Skeletal muscle satellite cell (primary cell): ENCODE results near the gene SFI1.
"Not testable (repeated sequence)": the region's sequence is repeated elsewhere in the genome, so short reads cannot be mapped to it uniquely, and the experiment has no call there.

Source experiments
- H3K27me3 ChIP-seq: 2 replicates; pipeline ENCODE4 v1.7.0; 2013; ENCODE audit warnings: low read length; ENCODE audit not compliant: control insufficient read depth, insufficient read depth
- H3K36me3 ChIP-seq: 2 replicates; pipeline ENCODE4 v1.7.0; 2013; ENCODE audit warnings: mild to moderate bottlenecking, control low read depth, low read length; ENCODE audit not compliant: insufficient read depth
- H3K4me1 ChIP-seq: 2 replicates; pipeline ENCODE4 v1.7.0; 2013; ENCODE audit warnings: low read length; ENCODE audit not compliant: control insufficient read depth, insufficient read depth
- H3K4me2 ChIP-seq: 2 replicates; pipeline ENCODE4 v1.7.0; 2013; ENCODE audit warnings: mild to moderate bottlenecking, low read length
- H3K4me3 ChIP-seq: 2 replicates; pipeline ENCODE4 v1.7.0; 2013; ENCODE audit warnings: low read length
- H3K9ac ChIP-seq: 2 replicates; pipeline ENCODE4 v1.7.0; 2013; ENCODE audit warnings: mild to moderate bottlenecking, low read depth, low read length, moderate library complexity
- H3K9me3 ChIP-seq: replicated peaks from 2 replicates; pipeline ENCODE4 v1.7.0; 2013; ENCODE audit warnings: mild to moderate bottlenecking, control low read depth, low read length

Gene SFI1

GRCh38 chr22:31481129-31481528, 15.2 kb upstream of the SFI1 start:
- Histone ChIP-seq H3K9me3 (no peaks in the 10 kb centered on the region), H3K36me3 (peaks cover 66% of the 10 kb centered on the region), H3K4me3 (no peak overlapping the region), H3K4me2 (no peak overlapping the region), H3K4me1 (no peaks in the 10 kb centered on the region), H3K27me3 (no peaks in the 10 kb centered on the region), H3K9ac (no peak overlapping the region)

DNA sequence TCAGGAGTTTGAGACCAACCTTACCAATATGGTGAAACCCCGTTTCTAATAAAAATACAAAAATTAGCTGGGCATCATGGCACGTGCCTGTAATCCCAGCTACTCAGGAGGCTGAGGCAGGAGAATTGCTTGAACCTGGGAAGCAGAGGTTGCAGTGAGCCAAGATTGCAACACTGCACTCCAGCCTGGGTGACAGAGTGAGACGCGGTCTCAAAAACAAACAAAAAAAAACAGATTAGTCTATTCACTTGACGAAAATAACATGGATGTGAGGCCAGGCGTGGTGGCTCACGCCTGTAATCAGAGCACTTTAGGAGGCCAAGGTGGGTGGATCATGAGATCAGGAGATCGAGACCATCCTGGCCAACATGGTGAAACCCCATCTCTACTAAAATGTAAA, 13.9 kb upstream of the SFI1 start:
- not testable (repeated sequence) for H3K4me2 ChIP-seq
- H3K36me3 ChIP-seq = peaks cover 65% of the 10 kb centered on the region

DNA sequence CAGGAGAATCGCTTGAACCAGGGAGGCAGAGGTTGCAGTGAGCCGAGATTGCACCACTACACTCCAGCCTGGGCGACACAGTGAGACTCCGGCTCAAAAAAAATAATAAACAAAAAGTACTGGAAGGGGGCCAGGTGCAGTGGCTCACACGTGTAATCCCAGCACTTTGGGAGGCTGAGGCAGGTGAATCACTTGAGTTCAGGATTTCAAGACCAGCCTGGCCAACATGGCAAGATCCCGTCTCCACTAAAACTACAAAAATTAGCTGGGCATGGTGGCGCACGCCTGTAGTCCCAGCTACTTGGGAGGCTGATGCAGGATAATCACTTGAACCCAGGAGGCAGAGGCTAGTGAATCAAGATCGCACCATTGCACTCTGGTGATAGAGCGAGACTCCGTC, 10.0 kb upstream of the SFI1 start:
- not testable (repeated sequence) for H3K4me2 ChIP-seq, H3K9me3 ChIP-seq, H3K9ac ChIP-seq, H3K27me3 ChIP-seq, H3K4me3 ChIP-seq
- peaks cover 45% of the 10 kb centered on the region for H3K36me3 ChIP-seq
- peaks cover 19% of the 10 kb centered on the region for H3K4me1 ChIP-seq

More for the DNA sequence above, 13.9 kb upstream of the SFI1 start:
- not testable (repeated sequence) for H3K27me3 ChIP-seq, H3K9me3 ChIP-seq, H3K4me3 ChIP-seq, H3K4me1 ChIP-seq, H3K9ac ChIP-seq

DNA sequence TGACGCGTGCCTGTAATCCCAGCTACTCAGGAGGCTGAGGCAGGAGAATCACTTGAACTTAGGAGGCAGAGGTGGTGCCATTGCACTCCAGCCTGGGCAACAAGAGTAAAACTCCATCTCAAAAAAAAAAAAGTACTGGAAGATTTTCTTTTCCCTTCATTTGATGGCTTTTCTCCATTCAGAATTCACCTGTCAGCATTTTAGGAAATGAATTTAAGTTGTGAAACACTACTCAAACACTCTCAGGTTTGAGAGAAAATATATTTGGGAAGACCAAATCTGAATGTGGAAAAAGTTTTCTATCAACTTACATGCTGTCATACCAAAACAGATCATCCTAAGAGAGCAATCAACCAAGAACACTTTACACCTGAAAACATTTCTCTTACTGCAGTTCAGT, 9.4 kb upstream of the SFI1 start:
- H3K4me1 ChIP-seq = peaks cover 19% of the 10 kb centered on the region
- no peak overlapping the region for H3K4me3 ChIP-seq
- H3K27me3 ChIP-seq = no peaks in the 10 kb centered on the region
- H3K9ac ChIP-seq = no peak overlapping the region
- peaks cover 39% of the 10 kb centered on the region for H3K36me3 ChIP-seq
- H3K9me3 ChIP-seq = no peaks in the 10 kb centered on the region
- no peak overlapping the region for H3K4me2 ChIP-seq

- peaks cover 19% of the 10 kb centered on the region for H3K4me1 ChIP-seq
- peak overlapping the region; percentile 97 for H3K9ac ChIP-seq
- H3K36me3 ChIP-seq = peaks cover 26% of the 10 kb centered on the region
- no peaks in the 10 kb centered on the region for H3K9me3 ChIP-seq
- peak overlapping the region; percentile 85 for H3K4me2 ChIP-seq
- H3K4me3 ChIP-seq = peak overlapping the region; percentile 94
- H3K27me3 ChIP-seq = no peaks in the 10 kb centered on the region
Observed at GRCh38 chr22:31488346-31488883, 7.9 kb upstream of the SFI1 start.

DNA sequence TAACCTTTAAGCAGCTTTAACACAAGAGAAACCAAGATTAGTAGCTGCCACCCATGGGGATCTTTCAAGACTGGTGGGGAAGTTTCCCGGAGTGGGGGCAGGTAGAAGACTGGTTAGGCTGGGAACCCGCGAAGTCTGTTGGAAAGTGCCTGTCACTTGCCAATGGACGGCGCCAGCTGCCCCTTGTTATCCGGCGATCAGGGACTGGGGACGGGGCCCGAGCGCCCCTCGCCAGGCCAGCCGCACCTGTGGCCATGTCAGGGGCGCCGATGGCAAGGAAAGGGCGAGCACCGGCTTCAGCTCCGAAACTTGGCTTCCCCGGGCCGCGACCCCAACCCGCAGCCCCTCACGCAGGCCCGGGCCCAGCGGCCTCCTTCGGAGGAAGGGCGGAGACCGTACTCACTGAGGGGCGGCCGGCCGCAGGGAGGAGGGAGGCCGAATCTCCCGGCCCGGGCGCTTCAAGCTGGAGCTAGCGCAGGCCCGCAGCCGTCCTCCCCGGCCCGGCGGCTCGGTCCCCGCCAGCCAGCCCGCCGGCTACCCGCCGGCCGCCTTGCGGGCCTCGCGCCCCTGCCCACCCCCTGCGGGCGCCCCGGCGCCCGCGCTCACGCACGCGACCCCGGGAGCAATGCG, 7.2 kb upstream of the SFI1 start:
- Histone ChIP-seq H3K27me3 (no peaks in the 10 kb centered on the region), H3K4me3 (peak overlapping the region; percentile 94), H3K9ac (peak overlapping the region; percentile 97), H3K4me2 (peak overlapping the region; percentile 85), H3K9me3 (no peaks in the 10 kb centered on the region), H3K36me3 (peaks cover 19% of the 10 kb centered on the region), H3K4me1 (peaks cover 19% of the 10 kb centered on the region)

DNA sequence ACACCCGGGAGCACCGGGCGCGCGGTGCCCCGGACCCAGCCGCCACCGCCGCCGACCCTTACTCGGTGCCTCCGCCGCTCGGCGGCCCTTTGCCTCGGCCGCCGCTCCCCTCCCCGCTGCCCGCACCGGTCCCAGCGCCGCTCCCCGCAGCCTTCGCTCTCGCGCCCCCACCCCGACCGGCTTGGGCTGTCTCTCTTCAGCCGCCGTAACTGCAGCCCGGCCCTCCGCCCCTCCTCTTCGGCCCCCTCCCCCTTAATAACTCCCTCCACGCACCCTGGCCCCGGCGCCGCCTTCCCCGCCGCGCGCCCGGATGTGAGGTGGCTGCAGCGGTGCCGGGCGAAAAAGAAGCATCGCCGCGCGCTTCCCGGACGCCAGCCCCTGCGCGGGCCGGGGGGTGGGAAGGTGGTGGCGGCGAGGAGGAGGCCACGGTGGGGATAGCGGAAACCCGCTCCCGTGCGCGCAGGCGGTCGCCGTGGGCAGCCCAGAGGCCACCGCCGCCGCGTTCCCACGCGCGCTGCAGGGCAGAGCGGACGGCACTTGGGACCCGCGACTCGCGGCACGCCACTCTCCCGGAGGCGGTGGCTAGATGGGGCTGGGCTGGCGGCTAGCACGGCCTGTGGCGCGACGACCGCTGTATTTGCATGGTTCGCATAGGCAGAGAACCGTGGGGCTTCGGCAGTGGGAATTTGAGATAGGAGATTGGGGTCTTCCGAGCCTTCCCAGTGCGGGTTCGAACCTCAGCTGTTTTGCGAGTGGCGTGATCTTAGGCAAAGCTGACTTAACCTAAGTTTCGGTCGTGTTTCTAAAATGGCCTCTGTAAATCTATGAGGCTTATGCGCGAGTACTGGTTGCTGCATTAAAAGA, 6.5 kb upstream of the SFI1 start, which contains the start of gene EIF4ENIF1:
TSS of gene EIF4ENIF1 (minus strand) at position 211 of the 864 bp plus-strand sequence. CDS start 1,124 bp downstream, outside the sequence.
- Histone ChIP-seq H3K4me1 (peaks cover 19% of the 10 kb centered on the region), H3K4me3 (peak within 1 kb of the TSS; percentile 94)

DNA sequence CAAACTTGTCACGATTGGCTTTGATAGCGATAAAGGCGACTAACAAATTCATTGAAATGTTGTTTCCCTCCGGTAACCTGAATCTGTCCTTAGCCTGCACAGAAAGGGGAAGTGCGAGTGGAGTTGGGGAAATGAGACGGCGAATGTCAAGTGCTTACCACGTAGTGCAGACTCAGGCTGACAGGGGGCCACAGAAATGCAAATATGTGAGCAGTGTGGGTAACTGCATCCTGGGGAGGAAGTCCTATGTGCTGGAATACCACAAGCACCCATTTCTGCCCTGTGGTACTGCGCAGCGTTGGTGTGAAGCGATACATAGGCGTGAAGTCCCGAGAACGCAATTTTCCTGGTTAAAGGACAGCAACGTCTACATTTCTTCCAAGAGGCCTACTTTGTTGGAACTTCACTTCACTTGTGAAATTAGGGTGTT, 5.8 kb upstream of the SFI1 start:
- Histone ChIP-seq H3K4me3 (peak overlapping the region; percentile 94), H3K9ac (peak overlapping the region; percentile 97), H3K4me2 (peak overlapping the region; percentile 85), H3K36me3 (peaks cover 10% of the 10 kb centered on the region), H3K9me3 (no peaks in the 10 kb centered on the region), H3K27me3 (no peaks in the 10 kb centered on the region), H3K4me1 (peaks cover 19% of the 10 kb centered on the region)

More for the DNA sequence above, 6.5 kb upstream of the SFI1 start, which contains the start of gene EIF4ENIF1:
- Histone ChIP-seq H3K9me3 (no peaks in the 10 kb centered on the region), H3K27me3 (no peaks in the 10 kb centered on the region), H3K4me2 (peak within 1 kb of the TSS; percentile 85), H3K9ac (peak within 1 kb of the TSS; percentile 97), H3K36me3 (peaks cover 13% of the 10 kb centered on the region)

DNA sequence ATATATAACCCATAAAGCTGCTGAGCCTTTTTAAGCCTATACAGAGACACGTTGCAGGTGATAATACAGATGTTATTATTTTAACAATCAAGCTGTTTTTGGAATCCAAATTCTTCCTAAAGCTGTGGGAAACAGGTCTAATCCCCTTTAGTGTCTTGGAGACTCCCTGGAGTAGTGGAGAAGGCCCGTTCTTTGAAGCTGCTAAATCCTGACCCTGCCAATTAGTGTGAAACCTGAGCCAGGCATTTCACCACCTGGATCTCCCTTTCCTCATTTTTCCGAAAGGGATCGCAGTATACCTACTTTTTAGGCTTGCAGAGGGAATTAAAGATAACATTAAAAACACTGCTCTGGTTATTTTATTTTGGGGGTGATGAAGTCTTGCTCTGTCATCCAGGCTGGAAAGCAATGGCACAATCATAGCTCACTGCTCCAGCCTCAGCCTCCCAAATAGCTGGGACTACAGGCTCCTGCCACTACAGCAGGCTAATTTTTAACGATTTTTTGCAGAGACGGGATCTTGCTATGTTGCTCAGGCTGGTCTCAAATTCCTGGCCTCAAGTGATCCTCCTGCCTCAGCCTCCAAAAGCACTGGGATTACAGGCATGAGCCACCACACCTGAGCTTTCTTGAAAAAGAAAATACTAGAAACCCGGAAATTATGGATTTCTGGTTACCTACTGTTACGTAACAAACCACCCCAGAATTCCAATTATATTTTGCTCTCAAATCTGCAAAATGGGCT, 4.9 kb upstream of the SFI1 start:
- Histone ChIP-seq H3K9ac (peak overlapping the region; percentile 97), H3K9me3 (no peaks in the 10 kb centered on the region), H3K4me1 (peaks cover 19% of the 10 kb centered on the region), H3K4me2 (peak overlapping the region; percentile 85), H3K27me3 (no peaks in the 10 kb centered on the region), H3K36me3 (peaks cover 10% of the 10 kb centered on the region), H3K4me3 (peak overlapping the region; percentile 94)

DNA sequence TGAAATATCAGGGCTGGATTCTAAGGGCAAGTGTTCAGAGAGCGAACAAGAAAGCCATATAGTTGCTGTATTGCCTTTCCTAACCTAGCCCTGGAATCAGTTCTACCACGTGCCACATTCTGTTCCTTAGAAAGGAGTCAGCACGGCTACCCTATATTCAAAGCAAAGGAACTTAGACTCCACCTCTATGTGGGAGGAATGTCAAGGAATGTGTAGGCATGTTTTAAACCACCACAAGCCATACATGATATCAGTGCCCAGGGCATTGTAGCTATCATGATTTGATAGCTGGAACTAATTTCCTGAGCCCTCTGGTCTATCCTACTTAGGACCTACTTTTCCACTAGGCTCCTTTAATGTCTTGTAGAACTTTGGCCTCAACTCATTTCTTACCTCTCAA, 4.2 kb upstream of the SFI1 start:
- H3K4me1 ChIP-seq = peaks cover 19% of the 10 kb centered on the region
- H3K27me3 ChIP-seq = no peaks in the 10 kb centered on the region
- no peak overlapping the region for H3K9ac ChIP-seq
- H3K9me3 ChIP-seq = no peaks in the 10 kb centered on the region
- peaks cover 10% of the 10 kb centered on the region for H3K36me3 ChIP-seq
- H3K4me2 ChIP-seq = no peak overlapping the region
- no peak overlapping the region for H3K4me3 ChIP-seq

- H3K27me3 ChIP-seq, H3K9ac ChIP-seq, H3K36me3 ChIP-seq, H3K4me3 ChIP-seq, H3K9me3 ChIP-seq, H3K4me2 ChIP-seq: not testable (repeated sequence)
- H3K4me1 ChIP-seq = peaks cover 12% of the 10 kb centered on the region
Observed at GRCh38 chr22:31493355-31493754, 3.0 kb upstream of the SFI1 start.
